HFF-Myc (cell line): ENCODE results near the gene ZSWIM4.

Experiments used
- DNase-seq: peaks from one replicate; pipeline ENCODE4 v3.0.0-alpha.2; 2011; ENCODE audit warnings: low read depth; ENCODE audit errors: extremely low read depth
- H3K4me3 ChIP-seq: replicated peaks from 2 replicates; pipeline ENCODE4 v1.5.1; 2011; ENCODE audit warnings: low read depth, mild to moderate bottlenecking, control low read depth, low read length
- TF ChIP-seq, protein P1 (sequence below): IDR thresholded peaks from 2 replicates; pipeline ENCODE4 v1.5.1; 2012; ENCODE audit warnings: mild to moderate bottlenecking, low read depth, low read length, control low read depth; ENCODE audit errors: missing control alignments

The ZSWIM4 gene

GRCh38 chr19:13757805-13758772 lies 37.2 kb upstream of the ZSWIM4 start:
- TF ChIP-seq, protein P1, sequence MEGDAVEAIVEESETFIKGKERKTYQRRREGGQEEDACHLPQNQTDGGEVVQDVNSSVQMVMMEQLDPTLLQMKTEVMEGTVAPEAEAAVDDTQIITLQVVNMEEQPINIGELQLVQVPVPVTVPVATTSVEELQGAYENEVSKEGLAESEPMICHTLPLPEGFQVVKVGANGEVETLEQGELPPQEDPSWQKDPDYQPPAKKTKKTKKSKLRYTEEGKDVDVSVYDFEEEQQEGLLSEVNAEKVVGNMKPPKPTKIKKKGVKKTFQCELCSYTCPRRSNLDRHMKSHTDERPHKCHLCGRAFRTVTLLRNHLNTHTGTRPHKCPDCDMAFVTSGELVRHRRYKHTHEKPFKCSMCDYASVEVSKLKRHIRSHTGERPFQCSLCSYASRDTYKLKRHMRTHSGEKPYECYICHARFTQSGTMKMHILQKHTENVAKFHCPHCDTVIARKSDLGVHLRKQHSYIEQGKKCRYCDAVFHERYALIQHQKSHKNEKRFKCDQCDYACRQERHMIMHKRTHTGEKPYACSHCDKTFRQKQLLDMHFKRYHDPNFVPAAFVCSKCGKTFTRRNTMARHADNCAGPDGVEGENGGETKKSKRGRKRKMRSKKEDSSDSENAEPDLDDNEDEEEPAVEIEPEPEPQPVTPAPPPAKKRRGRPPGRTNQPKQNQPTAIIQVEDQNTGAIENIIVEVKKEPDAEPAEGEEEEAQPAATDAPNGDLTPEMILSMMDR = no peak
- DNase-seq = no peak
- no peak overlapping the region for H3K4me3 ChIP-seq

- TF ChIP-seq, protein P1 = no peak
- no peak for DNase-seq
- no peak overlapping the region for H3K4me3 ChIP-seq
These were observed 36.4 kb upstream of the ZSWIM4 start for GRCh38 chr19:13758795-13759194.

GRCh38 chr19:13761423-13761822 lies 33.8 kb upstream of the ZSWIM4 start:
- H3K4me3 ChIP-seq = no peak overlapping the region
- DNase-seq = no peak
- TF ChIP-seq, protein P1 = no peak

DNA sequence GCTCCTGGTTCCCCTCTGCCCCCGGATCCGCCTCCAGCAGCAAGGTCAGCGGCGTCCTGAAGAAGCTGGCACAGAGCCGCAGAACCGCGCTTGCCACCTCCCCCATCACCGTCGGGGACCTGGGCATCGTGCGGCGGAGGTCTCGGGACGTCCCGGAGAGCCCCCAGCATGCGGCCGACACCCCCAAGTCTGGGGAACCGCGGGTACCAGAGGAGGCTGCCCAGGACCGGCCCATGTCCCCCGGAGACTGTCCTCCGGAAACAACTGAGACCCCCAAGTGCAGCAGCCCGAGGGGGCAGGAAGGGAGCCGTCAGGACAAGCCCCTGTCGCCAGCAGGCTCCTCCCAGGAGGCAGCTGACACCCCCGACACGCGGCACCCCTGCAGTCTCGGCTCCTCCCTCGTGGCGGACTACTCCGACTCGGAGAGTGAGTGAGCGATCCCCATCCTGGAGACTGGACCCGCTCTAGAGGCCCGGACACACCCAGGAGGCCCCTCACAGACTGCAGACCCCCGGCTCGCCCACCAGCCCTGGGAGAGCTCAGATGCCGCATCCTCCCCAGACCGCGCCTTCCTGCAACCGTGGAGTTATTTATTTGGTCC lies 32.5 kb upstream of the ZSWIM4 start:
- no peak overlapping the region for H3K4me3 ChIP-seq
- DNase-seq = no peak
- TF ChIP-seq, protein P1 = no peak

- DNase-seq = no peak
- TF ChIP-seq, protein P1 = no peak
- no peak overlapping the region for H3K4me3 ChIP-seq
These were observed 32.0 kb upstream of the ZSWIM4 start for GRCh38 chr19:13763265-13763664.

- TF ChIP-seq, protein P1 = no peak
- no peak for DNase-seq
- H3K4me3 ChIP-seq = peak within 1 kb of the TSS; percentile 74
These were observed 31.0 kb upstream of the ZSWIM4 start, which contains the start of gene MRI1 for GRCh38 chr19:13764101-13764807. Gene MRI1 (plus strand): TSS chr19:13764522. CDS start chr19:13764589, 67 bp downstream.
